Transverse colon (tissue), 4 donors: Measurements from ENCODE around the gene KRTAP5-4. TPM values are rescaled to one million over a fixed set of nuclear protein-coding genes. Genes with fewer than 3 reads are reported as not detected.
"Not testable (repeated sequence)": the region's sequence is repeated elsewhere in the genome, so short reads cannot be mapped to it uniquely, and the experiment has no call there.

Source experiments
- DNase-seq: peaks from one replicate; pipeline ENCODE4 v3.0.0-alpha.2; 2019
- H3K27ac ChIP-seq, 4 donors: fragments of 200-600 bp; sonication (generic); 2 replicates each; pipeline ENCODE4 v1.5.1; 2016 to 2018; ENCODE audit warnings: inconsistent platforms in 4 of 4
- H3K27me3 ChIP-seq: fragments of 200-600 bp; sonication (generic); 2 replicates; pipeline ENCODE4 v1.5.1; 2017; ENCODE audit warnings: inconsistent platforms
- H3K36me3 ChIP-seq, 4 donors: fragments of 200-600 bp; sonication (generic); 2 replicates each; pipeline ENCODE4 v1.5.1; 2017 to 2019; ENCODE audit warnings: inconsistent platforms in 4 of 4
- H3K4me1 ChIP-seq, 4 donors: fragments of 200-600 bp; sonication (generic); 2 replicates each; pipeline ENCODE4 v1.5.1; 2017 to 2020; ENCODE audit warnings: inconsistent platforms in 4 of 4
- H3K4me3 ChIP-seq, 4 donors: fragments of 200-600 bp; sonication (generic); 1 replicate in 1 of 4; 2 replicates in 3 of 4; pipeline versions ENCODE4 v1.5.1 to v1.6.1; 2017 to 2019; ENCODE audit warnings: inconsistent platforms in 4 of 4
- H3K9me3 ChIP-seq, 2 donors: fragments of 200-600 bp; sonication (generic); 2 replicates each; pipeline ENCODE4 v1.5.1; 2017 to 2019; ENCODE audit warnings: inconsistent platforms in 2 of 2
- CTCF ChIP-seq, 5 experiments: fragments of 200-600 bp in 3 of 5; fragments of 450-650 bp in 2 of 5; sonication (generic) in 3 of 5; IDR thresholded peaks; 1 replicate in 2 of 5; 2 replicates in 3 of 5; pipeline ENCODE4 v1.5.1; 2016 to 2017; ENCODE audit warnings: antibody characterized with exemption in 5 of 5, inconsistent platforms in 3 of 5, mild to moderate bottlenecking in 2 of 5, moderate library complexity in 1 of 5
- EP300 ChIP-seq: sonication (generic); formaldehyde crosslinking; IDR thresholded peaks from one replicate; pipeline ENCODE4 v1.6.1; 2017; ENCODE audit warnings: antibody characterized with exemption, low read depth
- POLR2A ChIP-seq: fragments of 450-650 bp; IDR thresholded peaks from one replicate; pipeline ENCODE4 v1.6.1; 2016; ENCODE audit warnings: antibody characterized with exemption, mild to moderate bottlenecking, moderate library complexity
- POLR2AphosphoS5 ChIP-seq, 3 donors: sonication (generic); formaldehyde crosslinking; IDR thresholded peaks; one replicate each; pipeline ENCODE4 v1.6.1; 2016; ENCODE audit warnings: antibody characterized with exemption in 3 of 3
- WGBS, 2 donors: methylation state at CpG; one replicate each; pipeline ENCODE4 v1.1.5; 2018; ENCODE audit warnings: low coverage in 1 of 2; 5-methylcytosine and 5-hydroxymethylcytosine counted together
- in situ Hi-C, 4 donors: fragments of 200-750 bp; cut with MboI; loops; one replicate each; pipeline versions ENCODE4 v1.15.0 to v1.15.1; 2017; ENCODE audit warnings: low sequenced_read_pairs in 3 of 4, low pct_ligation_motif_present in 1 of 4, low pct_unique_long_range_greater_than_20kb in 1 of 4
- intact Hi-C: fragments of 100-400 bp; cut with DNase I; formaldehyde crosslinking; loops from one replicate; pipeline ENCODE4 v1.15.1; 2023; ENCODE audit warnings: low total_unique reads
- total RNA-seq, 4 donors: library from RNA; depleted of rRNA; stranded (reverse); fragments of >200 nt; gene quantifications; one replicate each; pipeline ENCODE4 v1.1.0, GENCODE V29; 2016

The KRTAP5-4 gene
- total RNA-seq, 4 donors from 2014 or later, result not detected

DNA sequence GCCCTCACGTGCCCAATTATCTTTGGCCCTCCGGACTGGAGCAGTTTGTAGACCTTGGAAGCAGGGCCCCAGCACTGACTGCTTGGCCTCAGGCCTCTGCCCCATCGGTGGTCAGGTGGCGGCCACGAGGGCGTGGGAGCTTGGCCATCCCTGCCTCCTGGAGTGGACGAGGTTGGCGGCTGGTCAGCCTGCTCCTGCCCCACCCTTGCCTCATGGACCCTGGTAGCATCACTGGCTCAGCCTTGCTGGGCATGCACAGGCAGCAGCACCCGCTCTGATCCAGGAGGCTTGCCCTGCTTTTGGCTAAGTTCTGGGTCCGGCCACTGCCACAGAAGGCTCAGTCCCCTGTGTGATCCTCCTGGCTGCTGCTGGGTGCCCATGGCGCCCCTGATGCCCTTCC is 17.8 kb downstream of the KRTAP5-4 start:
- Histone ChIP-seq H3K9me3 (no peaks in the 10 kb centered on the region), H3K27me3 (peaks cover 32% of the 10 kb centered on the region), H3K4me3 (no peak overlapping the region), H3K27ac (no peak overlapping the region), H3K36me3 (no peaks in the 10 kb centered on the region), H3K4me1 (no peaks in the 10 kb centered on the region)
- intact Hi-C loops, result no loop called here
- WGBS, 2 donors, result 92% methylated on average over 7 of the region's 11 CpGs; no CpG with 5 or more reads in 1 of the 2 donors
- no peak for DNase-seq
- TF ChIP-seq EP300 (no peak), POLR2AphosphoS5 (IDR thresholded peaks at IDR 0.05) (no peak)
- in situ Hi-C loops, result no loop called here

DNA sequence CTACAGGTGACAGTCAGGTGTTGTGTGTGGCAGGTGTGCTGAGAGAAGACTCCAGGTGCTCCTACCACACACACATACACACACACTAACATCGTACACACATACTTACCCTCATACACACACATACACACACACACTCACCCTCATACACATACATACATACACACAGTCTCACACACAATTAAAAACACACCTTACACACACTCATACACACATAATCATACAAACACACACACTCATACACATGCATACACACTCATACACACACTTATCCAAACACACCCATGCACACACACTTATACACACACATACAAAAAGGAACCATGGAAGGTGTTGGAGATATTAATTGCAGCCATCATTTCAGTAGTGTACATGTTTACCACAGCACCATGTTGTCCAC is 18.3 kb downstream of the KRTAP5-4 start:
- no peaks in the 10 kb centered on the region for H3K36me3 ChIP-seq
- DNase-seq, result no peak
- no peaks in the 10 kb centered on the region for H3K4me1 ChIP-seq
- no peak overlapping the region for H3K27ac ChIP-seq
- no peaks in the 10 kb centered on the region for H3K9me3 ChIP-seq
- 74 to 83% methylated on average over 1 of the region's 1 CpG for WGBS, 2 donors
- in situ Hi-C loops (no loop called here), intact Hi-C loops (no loop called here)
- no peak overlapping the region for H3K4me3 ChIP-seq
- no peak for TF ChIP-seq CTCF (IDR thresholded peaks at IDR 0.05)
- no peak for TF ChIP-seq POLR2AphosphoS5 (IDR thresholded peaks at IDR 0.05)
- TF ChIP-seq POLR2A, result no peak
- H3K27me3 ChIP-seq, result peaks cover 27% of the 10 kb centered on the region

DNA sequence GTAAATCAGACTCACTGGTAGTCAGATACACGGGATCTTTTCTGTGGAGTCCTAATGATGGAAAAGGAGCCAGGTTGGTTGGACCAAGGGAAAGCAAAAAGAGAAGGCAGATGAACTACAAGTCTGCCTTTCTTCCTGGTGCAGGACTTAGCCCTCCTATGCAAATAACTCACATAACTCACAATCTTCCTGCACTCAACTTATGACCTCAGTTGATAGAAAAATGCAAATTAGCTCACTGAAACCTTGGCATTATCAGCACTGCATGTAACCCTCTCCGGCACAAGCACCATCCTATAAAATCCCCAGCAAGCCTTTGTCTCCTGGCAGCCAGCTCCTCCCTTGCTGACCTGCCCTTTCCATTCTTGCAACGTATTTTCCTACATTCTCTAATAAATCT is 20.3 kb downstream of the KRTAP5-4 start:
- intact Hi-C loops, in situ Hi-C loops, H3K4me3 ChIP-seq, DNase-seq, H3K4me1 ChIP-seq, H3K27ac ChIP-seq, H3K36me3 ChIP-seq, H3K9me3 ChIP-seq: not testable (repeated sequence)
- WGBS, 2 donors, result 35 to 39% methylated on average over 2 to 3 of the region's 3 CpGs
- H3K27me3 ChIP-seq, result peaks cover 35% of the 10 kb centered on the region

DNA sequence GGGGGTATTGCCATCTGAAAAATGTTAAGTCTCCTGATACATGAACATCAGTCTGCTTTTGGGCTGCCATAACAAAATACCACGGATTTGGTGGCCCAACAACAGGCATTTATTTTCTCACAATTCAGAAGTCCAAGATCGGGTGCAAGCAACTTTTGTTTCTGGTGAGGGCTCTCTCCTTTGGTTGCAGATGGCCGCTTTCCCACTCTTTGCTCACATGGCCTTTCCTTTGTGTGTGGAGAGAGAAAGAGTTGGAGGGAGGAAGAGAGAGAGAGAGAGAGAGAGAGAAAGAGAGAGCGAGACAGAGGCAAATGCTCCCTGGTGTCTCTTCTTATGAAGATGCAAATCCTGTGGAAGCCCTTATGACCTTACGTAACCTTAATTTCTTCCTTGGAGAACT is 21.3 kb downstream of the KRTAP5-4 start:
- peaks cover 36% of the 10 kb centered on the region for H3K27me3 ChIP-seq
- H3K4me1 ChIP-seq, result peaks cover 7 to 13% (median 9%) of the 10 kb centered on the region in 4 donors
- WGBS, 2 donors, result 74 to 75% methylated on average over 4 to 5 of the region's 5 CpGs
- no peak overlapping the region for H3K4me3 ChIP-seq
- H3K36me3 ChIP-seq, result no peaks in the 10 kb centered on the region
- no peak overlapping the region for H3K27ac ChIP-seq
- no peak for DNase-seq
- TF ChIP-seq POLR2AphosphoS5 (IDR thresholded peaks at IDR 0.05) (no peak), EP300 (no peak), CTCF (IDR thresholded peaks at IDR 0.05) (no peak), POLR2A (no peak)
- in situ Hi-C loops (no loop called here), intact Hi-C loops (no loop called here)
- H3K9me3 ChIP-seq, result no peaks in the 10 kb centered on the region

DNA sequence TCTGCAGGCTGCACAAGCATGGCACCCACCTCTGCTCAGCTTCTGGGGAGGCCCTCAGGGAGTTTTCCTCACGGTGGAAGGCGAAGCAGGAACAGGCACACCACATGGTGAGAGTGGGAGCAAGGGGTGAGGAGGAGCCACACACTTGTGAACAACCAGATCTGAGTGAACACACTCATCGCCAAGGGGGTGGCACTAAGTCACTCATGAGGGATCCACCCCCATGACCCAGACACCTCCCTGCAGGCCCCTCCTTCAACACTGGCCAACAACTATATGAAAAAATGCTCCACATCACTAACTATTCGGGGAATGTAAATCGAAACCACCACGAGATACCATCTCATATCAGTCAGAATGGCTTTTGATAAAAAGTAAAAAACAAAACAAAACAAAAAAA is 23.1 kb downstream of the KRTAP5-4 start:
- no peak overlapping the region for H3K27ac ChIP-seq
- no peak overlapping the region for H3K4me3 ChIP-seq
- H3K4me1 ChIP-seq, result peaks cover 7 to 20% (median 9%) of the 10 kb centered on the region in 4 donors
- intact Hi-C loops (no loop called here), in situ Hi-C loops (no loop called here)
- H3K36me3 ChIP-seq, result no peaks in the 10 kb centered on the region
- no peaks in the 10 kb centered on the region for H3K9me3 ChIP-seq
- no peak for DNase-seq
- H3K27me3 ChIP-seq, result peaks cover 30% of the 10 kb centered on the region
- 75% methylated on average over 4 of the region's 6 CpGs; no CpG with 5 or more reads in 1 of the 2 donors for WGBS, 2 donors
- TF ChIP-seq POLR2AphosphoS5 (IDR thresholded peaks at IDR 0.05), result no peak

DNA sequence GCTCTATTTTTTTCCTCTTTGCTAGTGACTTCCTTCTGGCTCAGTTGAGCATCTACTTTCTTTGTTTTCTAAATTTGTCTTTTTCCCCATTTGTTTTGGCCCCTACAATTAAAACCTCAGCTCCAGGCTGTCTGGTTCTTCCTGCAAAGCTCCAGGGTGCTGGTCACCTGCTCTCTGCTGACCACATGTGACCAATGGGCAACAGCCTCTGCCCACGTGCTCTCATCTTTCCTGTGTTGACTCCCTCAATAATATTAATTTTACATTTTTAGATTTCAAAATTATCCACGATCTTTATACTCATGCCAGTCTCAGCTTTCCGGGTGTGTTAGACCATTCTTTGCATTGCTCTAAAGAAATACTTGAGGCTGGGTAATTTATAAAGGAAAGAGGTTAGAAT is 23.5 kb downstream of the KRTAP5-4 start:
- peaks cover 31% of the 10 kb centered on the region for H3K27me3 ChIP-seq
- H3K4me3 ChIP-seq, H3K27ac ChIP-seq, H3K36me3 ChIP-seq, H3K9me3 ChIP-seq, intact Hi-C loops, DNase-seq, in situ Hi-C loops: not testable (repeated sequence)
- peaks cover 7 to 20% (median 9%) of the 10 kb centered on the region in 4 donors for H3K4me1 ChIP-seq
- WGBS, 2 donors, result 69 to 75% methylated on average over 3 of the region's 3 CpGs
